Endodermal cell (in vitro differentiated cells): Measurements from ENCODE around the gene PRR5L. TPM values are rescaled to one million over a fixed set of nuclear protein-coding genes. Genes with fewer than 3 reads are reported as not detected.

Experiments used
- DNase-seq: peaks from one replicate; pipeline ENCODE4 v3.0.0-alpha.2; 2017
- H3K27ac ChIP-seq: 2 replicates; pipeline ENCODE4 v1.5.1; 2013; ENCODE audit warnings: mild to moderate bottlenecking, low read depth, low read length, moderate library complexity
- H3K27me3 ChIP-seq: 2 replicates; pipeline ENCODE4 v1.6.1; 2013; ENCODE audit warnings: mild to moderate bottlenecking, low read length, moderate library complexity; ENCODE audit not compliant: insufficient read depth, control insufficient read depth, poor library complexity, severe bottlenecking
- H3K36me3 ChIP-seq: 2 replicates; pipeline ENCODE4 v1.7.0; 2013; ENCODE audit warnings: mild to moderate bottlenecking, low read length, moderate library complexity; ENCODE audit not compliant: control insufficient read depth, insufficient read depth
- H3K4me1 ChIP-seq: one replicate; pipeline ENCODE4 v1.7.0; 2013; ENCODE audit warnings: low read length; ENCODE audit not compliant: control insufficient read depth, insufficient read depth
- H3K4me3 ChIP-seq: 2 replicates; pipeline ENCODE4 v1.5.1; 2013; ENCODE audit warnings: mild to moderate bottlenecking, low read length, moderate library complexity
- H3K9ac ChIP-seq: 2 replicates; pipeline ENCODE4 v1.6.1; 2013; ENCODE audit warnings: mild to moderate bottlenecking, low read length, moderate library complexity; ENCODE audit not compliant: poor library complexity, severe bottlenecking; ENCODE audit errors: extremely low read depth
- H3K9me3 ChIP-seq: 2 replicates; pipeline ENCODE4 v1.6.1; 2013; ENCODE audit warnings: mild to moderate bottlenecking, low read length, moderate library complexity; ENCODE audit not compliant: control insufficient read depth
- H3K27ac Mint-ChIP-seq: 2 replicates; pipeline ENCODE4 v1.8.0; 2020; ENCODE audit warnings: mixed read lengths
- H3K27me3 Mint-ChIP-seq: 2 replicates; pipeline ENCODE4 v1.8.0; 2021; ENCODE audit warnings: mild to moderate bottlenecking, mixed read lengths; ENCODE audit not compliant: insufficient read depth
- H3K36me3 Mint-ChIP-seq: 2 replicates; pipeline ENCODE4 v1.8.0; 2020; ENCODE audit warnings: low read depth, mixed read lengths
- H3K4me1 Mint-ChIP-seq: 2 replicates; pipeline ENCODE4 v1.8.0; 2020; ENCODE audit warnings: mixed read lengths
- H3K4me3 Mint-ChIP-seq: 2 replicates; pipeline ENCODE4 v1.8.0; 2020; ENCODE audit warnings: mild to moderate bottlenecking, moderate library complexity, mixed read lengths
- H3K9me3 Mint-ChIP-seq: 2 replicates; pipeline ENCODE4 v1.8.0; 2020; ENCODE audit warnings: mild to moderate bottlenecking, mixed read lengths
- CTCF ChIP-seq: fragments of 200-600 bp; sonication (generic); conservative IDR thresholded peaks from 2 replicates; pipeline ENCODE4 v1.5.0; 2021; ENCODE audit warnings: antibody characterized with exemption, mild to moderate bottlenecking
- WGBS, 2 experiments: methylation state at CpG; one replicate each; pipeline versions ENCODE4 v1.1.5 to v1.1.7; 2013; ENCODE audit warnings: missing lambda C conversion rate in 2 of 2, mixed read lengths in 1 of 2; ENCODE audit not compliant: insufficient coverage in 1 of 2, insufficient read length in 1 of 2; 5-methylcytosine and 5-hydroxymethylcytosine counted together
- total RNA-seq, 2 donors: library from RNA; stranded (reverse); fragmentation: NEBNext Ultra II Directional in 1 of 2; extraction: Animal tissue kit (Norgen Biotek cat#: 25700) in 1 of 2; gene quantifications; 2 replicates in 1 of 2; 3 replicates in 1 of 2; pipeline ENCODE4 v1.2.1, GENCODE V29; 2021

The PRR5L gene
- total RNA-seq, 2 donors from 2014 or later = 5.3 to 7.2 TPM

- 97% methylated on average over 2 of the region's 3 CpGs; no CpG with 5 or more reads in 1 of the 2 experiments for WGBS, 2 experiments
- no peaks in the 10 kb centered on the region for H3K36me3 Mint-ChIP-seq
- DNase-seq = no peak
Measured at GRCh38 chr11:36394926-36395325, 98.8 kb downstream of the PRR5L start.

GRCh38 chr11:36395978-36396736 lies 100.1 kb downstream of the PRR5L start:
- peaks cover 2% of the 10 kb centered on the region for H3K36me3 Mint-ChIP-seq
- H3K4me3 Mint-ChIP-seq = no peak overlapping the region
- H3K4me1 ChIP-seq = no peaks in the 10 kb centered on the region
- no peaks in the 10 kb centered on the region for H3K9me3 Mint-ChIP-seq
- 95 to 97% methylated on average over 8 to 10 of the region's 11 CpGs for WGBS, 2 experiments
- peaks cover 10% of the 10 kb centered on the region for H3K27me3 Mint-ChIP-seq
- no peak overlapping the region for H3K9ac ChIP-seq
- no peaks in the 10 kb centered on the region for H3K27me3 ChIP-seq
- H3K36me3 ChIP-seq = peaks cover 4% of the 10 kb centered on the region
- no peak overlapping the region for H3K4me3 ChIP-seq
- no peak overlapping the region for H3K27ac Mint-ChIP-seq
- H3K27ac ChIP-seq = no peak overlapping the region
- H3K4me1 Mint-ChIP-seq = no peaks in the 10 kb centered on the region
- TF ChIP-seq CTCF = no peak
- no peak for DNase-seq
- H3K9me3 ChIP-seq = no peaks in the 10 kb centered on the region

More at GRCh38 chr11:36394926-36395325, 98.8 kb downstream of the PRR5L start:
- Histone ChIP-seq H3K9me3 (no peaks in the 10 kb centered on the region), H3K27me3 (no peaks in the 10 kb centered on the region), H3K4me3 (no peak overlapping the region), H3K4me1 (no peaks in the 10 kb centered on the region), H3K9ac (no peak overlapping the region), H3K36me3 (no peaks in the 10 kb centered on the region), H3K27ac (no peak overlapping the region)
- Mint-ChIP-seq H3K27me3 (peaks cover 14% of the 10 kb centered on the region), H3K27ac (no peak overlapping the region), H3K4me1 (no peaks in the 10 kb centered on the region), H3K9me3 (no peaks in the 10 kb centered on the region), H3K4me3 (no peak overlapping the region)
- no peak for TF ChIP-seq CTCF

- Mint-ChIP-seq H3K36me3 (peaks cover 5% of the 10 kb centered on the region), H3K4me1 (no peaks in the 10 kb centered on the region), H3K27me3 (peaks cover 5% of the 10 kb centered on the region), H3K4me3 (no peak overlapping the region), H3K27ac (no peak overlapping the region), H3K9me3 (no peaks in the 10 kb centered on the region)
- peak overlapping the region; percentile 27 for H3K27ac ChIP-seq
- no peak overlapping the region for H3K4me3 ChIP-seq
- no peak overlapping the region for H3K9ac ChIP-seq
- no peak for TF ChIP-seq CTCF
- 94 to 97% methylated on average over 21 of the region's 21 CpGs for WGBS, 2 experiments
- no peaks in the 10 kb centered on the region for H3K4me1 ChIP-seq
- peaks cover 8% of the 10 kb centered on the region for H3K36me3 ChIP-seq
- no peak for DNase-seq
- no peaks in the 10 kb centered on the region for H3K27me3 ChIP-seq
- no peaks in the 10 kb centered on the region for H3K9me3 ChIP-seq
Measured at GRCh38 chr11:36398231-36398953, 102.3 kb downstream of the PRR5L start.
